NCI-H510A treated with DMSO at 0.1 percent for 48 hours (cell line): ENCODE results near the gene SACM1L.
"Not testable (repeated sequence)": the region's sequence is repeated elsewhere in the genome, so short reads cannot be mapped to it uniquely, and the experiment has no call there.

ENCODE experiments used
- DNase-seq: peaks from one replicate; lab custom pipeline; 2025; lab: John Stamatoyannopoulos, UW

Gene SACM1L

DNA sequence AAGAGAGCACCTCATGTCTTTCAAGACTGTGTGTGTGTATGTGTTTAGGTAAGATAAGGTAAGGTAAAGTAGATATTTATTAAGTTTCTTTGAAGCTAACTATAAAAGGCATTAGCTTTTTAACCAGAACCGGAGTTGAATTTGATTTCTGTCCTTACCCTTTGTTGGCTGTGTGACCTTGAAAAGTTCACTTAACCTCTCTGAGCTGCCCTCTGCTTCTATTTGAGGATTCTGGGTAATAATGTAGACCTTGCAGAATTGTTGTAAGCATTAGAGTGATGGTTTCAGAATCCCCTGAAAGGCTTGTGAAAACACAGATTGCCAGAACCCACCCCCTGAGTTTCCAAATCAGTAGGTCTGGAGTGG, 21.6 kb upstream of the SACM1L start:
- DNase-seq: no peak

DNA sequence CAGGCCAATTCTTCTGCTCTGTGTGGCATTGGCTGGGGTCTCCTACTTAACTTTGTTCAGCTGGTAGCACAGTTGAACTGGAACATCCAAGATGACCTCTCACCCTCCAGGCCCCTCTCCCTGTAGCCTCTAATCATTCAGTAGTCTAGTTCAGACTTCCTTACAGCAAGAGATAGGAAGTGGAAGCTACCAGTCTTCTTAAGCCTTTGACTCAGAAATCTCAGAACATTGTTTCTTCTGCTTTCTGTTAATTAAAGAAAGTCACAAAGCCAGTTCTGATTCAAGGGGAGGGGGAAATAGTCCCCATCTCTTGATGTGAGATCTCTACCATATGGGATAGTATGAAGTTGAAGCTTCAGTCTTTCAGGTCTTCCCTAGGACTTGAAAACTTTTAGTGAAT, 18.8 kb upstream of the SACM1L start:
- DNase-seq: no peak

- no peak for DNase-seq
Observed at GRCh38 chr3:45670991-45671390, 18.2 kb upstream of the SACM1L start.

- DNase-seq: no peak
Observed at GRCh38 chr3:45673273-45673672, 15.9 kb upstream of the SACM1L start.

DNA sequence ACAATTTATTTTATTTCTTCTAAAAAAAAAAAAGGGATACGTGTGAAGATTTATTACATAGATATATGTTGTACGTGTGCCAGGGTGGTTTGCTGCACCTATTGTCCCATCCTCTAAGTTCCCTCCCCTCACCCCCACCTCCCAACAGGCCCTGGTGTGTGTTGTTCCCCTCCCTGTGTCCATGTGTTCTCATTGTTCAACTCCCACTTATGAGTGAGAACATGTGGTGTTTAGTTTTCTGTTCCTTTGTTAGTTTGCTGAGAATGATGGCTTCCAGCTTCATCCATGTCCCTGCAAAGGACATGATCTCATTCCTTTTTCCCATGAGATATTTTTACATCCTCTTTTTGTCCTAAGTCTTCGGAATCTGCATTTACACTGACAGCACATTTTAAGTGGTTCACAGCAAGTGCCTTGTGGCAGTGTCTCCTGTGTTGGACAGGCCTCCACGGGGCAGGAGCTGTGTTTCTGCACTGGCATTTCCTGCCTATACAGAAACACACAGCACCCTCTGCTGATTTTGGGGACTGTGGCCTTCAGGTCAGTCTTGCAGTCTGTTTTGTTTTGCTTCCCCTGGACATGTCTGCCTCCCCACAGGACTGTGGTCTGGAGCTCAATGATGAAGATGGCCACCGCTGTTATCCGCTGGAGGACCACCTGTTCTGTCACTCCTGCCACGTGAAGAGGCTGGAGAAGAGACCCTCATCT, 12.7 kb upstream of the SACM1L start:
- DNase-seq: no peak

GRCh38 chr3:45677033-45677446, 12.2 kb upstream of the SACM1L start:
- no peak for DNase-seq

DNA sequence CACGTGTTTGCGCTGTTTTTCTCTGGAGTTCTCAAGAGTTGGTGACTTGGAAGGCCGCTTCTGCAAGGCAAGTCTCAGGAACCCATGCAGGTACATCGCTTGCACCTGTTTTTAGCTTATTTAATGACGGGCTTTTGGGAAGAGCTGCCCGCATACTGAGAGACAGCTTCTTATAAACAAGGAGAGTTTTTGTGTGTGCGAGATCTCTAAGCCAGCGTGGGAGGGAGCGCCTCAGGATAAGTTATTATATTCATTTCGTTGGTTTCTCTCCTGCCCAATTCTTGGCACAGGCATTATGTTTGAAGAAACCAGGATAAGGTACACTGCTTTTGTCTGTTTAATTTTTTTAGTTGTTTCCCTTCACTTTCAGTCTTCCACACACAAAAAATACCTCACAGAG, 11.4 kb upstream of the SACM1L start:
- no peak for DNase-seq

DNA sequence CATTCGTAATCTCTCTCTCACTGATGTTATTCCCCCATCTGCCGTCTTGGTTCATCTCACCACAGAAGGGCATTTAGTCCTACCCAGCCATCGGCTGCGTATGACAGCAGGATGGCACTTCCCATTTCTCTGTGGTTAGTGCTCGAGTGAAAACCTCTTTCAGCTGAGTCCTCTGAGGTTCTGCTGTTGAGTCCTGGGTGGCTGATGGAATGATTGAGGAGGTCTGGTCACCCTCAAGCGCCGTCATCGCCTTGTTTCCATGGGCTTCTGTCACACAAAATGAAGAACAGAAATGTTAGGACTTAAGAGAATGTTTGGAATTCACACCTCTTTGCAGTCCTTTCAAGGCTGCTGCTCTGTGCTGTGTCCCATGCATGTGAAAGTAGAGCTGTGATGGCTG, 9.4 kb upstream of the SACM1L start:
- DNase-seq: no peak

- no peak for DNase-seq
Observed at GRCh38 chr3:45681221-45681620, 8.0 kb upstream of the SACM1L start.

DNA sequence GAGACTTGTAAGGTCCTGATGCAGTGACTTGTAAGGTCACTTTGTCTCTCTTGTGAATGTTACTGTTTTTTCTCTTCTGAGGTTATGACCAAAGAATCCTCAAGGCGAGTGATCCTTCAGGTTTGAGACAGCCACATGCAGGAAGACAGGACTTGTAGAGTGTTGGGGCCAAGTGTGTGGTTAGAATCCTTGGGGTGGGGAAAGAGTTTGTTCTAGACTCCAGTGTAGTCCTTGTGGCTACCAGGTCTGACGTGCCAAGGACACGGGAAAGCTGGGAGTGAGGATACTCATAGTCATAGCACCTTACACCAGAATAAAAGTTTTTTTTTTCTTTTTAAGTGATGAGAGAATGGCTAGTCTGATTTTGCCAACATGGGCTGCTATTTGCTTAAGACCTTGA, 7.3 kb upstream of the SACM1L start:
- DNase-seq: no peak

GRCh38 chr3:45682311-45682710, 6.9 kb upstream of the SACM1L start:
- no peak for DNase-seq

GRCh38 chr3:45682786-45683185, 6.4 kb upstream of the SACM1L start:
- DNase-seq: no peak

- DNase-seq: no peak
Observed at GRCh38 chr3:45683417-45684326, 5.5 kb upstream of the SACM1L start.

DNA sequence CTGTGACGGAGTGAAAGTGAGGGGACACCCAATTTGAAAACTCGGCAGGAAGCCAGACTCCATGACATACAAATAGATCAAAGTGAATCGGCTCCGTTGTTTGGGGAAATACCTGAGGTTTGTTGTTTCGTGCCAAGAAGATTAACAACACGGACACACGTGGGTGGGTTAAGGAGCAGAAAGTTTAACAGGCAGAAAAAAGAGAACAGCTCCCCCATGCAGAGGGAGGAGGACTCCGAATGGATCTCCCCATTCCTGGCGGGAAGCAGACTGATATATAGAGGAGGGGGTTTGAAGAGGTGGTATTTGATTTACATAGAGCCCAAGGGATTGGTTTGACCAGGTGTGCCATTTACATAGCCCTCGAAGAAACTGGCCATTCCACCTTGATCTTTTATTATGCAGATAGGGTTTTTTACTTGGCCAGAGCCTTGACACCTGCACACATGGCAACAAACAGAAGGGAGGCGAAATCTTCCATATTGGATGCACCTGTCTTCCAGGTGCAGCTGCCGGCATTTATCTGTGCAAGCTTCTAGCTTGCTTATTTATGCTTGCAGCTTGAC, 4.8 kb upstream of the SACM1L start:
- no peak for DNase-seq

- not testable (repeated sequence) for DNase-seq
Observed at GRCh38 chr3:45685722-45686121, 3.5 kb upstream of the SACM1L start.

- no peak for DNase-seq
Observed at GRCh38 chr3:45686850-45687249, 2.3 kb upstream of the SACM1L start.

DNA sequence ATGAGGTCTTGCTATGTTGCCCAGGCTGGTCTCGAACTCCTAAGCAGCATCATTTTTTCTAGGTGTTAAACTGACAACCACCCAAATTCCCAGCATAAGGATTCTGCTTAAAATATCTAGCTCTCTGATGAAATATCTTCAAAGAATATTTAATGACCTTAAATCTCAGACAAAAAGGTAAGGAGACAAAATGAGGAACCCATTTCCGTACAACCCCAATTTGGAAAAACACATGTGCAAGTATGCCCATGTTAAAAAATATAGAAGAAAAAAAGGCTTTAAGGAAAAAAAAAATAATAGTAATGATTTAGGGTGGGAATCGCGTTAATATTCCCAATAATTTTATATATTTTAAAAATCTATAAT, 1.4 kb upstream of the SACM1L start:
- no peak for DNase-seq

- DNase-seq: peak; percentile 14
Observed at GRCh38 chr3:45688194-45688881, 858 bp upstream of the SACM1L start.

GRCh38 chr3:45689787-45690145, 570 bp downstream of the SACM1L start:
- no peak for DNase-seq

DNA sequence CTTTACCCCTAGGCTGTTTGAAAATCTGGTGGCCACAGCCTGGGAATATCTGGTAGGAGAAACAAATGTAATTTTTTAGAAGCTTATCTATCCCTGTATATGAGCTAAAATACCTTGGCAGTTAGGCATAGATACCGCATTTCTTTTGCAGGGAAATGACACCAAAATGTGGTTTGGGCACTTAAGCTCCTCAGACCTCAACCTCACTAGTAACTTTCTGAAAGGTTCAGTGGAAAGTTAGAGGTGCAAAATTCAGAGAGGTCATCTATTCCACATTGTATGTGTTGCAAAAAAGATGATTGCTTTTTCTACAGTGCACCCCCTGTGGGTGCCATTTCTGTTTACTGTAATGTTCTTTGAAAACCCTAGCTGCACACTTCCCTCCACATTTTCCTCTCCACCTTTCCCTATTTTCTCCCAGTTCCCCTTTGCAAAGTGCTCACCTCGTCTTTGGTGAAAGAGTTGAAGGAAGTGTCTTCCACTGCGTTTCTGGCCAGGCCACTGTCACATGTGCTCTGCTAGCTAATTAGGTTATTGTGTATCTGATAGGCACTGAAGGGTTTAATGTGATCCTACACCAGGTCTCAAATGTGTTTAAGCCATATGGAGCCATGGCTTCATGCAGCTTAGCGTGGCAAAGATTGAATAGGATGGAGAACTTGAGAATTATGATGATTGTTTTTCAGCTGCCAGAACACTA, 1.3 kb downstream of the SACM1L start:
- no peak for DNase-seq

- no peak for DNase-seq
Observed at GRCh38 chr3:45691842-45692241, 2.6 kb downstream of the SACM1L start.

GRCh38 chr3:45692866-45693265, 3.7 kb downstream of the SACM1L start:
- no peak for DNase-seq
